NCI-H82 (cell line): ENCODE measurements around the gene ADORA3.

ENCODE experiments used
- DNase-seq: peaks from one replicate; lab custom pipeline; 2025; lab: John Stamatoyannopoulos, UW

ADORA3 gene

GRCh38 chr1:111475701-111476100, 27.7 kb downstream of the ADORA3 start:
- DNase-seq = no peak

- DNase-seq = no peak
Observed at GRCh38 chr1:111474521-111474920, 28.9 kb downstream of the ADORA3 start.

GRCh38 chr1:111474106-111474505, 29.3 kb downstream of the ADORA3 start:
- no peak for DNase-seq

- DNase-seq = no peak
Observed at GRCh38 chr1:111471538-111471937, 31.9 kb downstream of the ADORA3 start.

GRCh38 chr1:111471012-111471411, 32.4 kb downstream of the ADORA3 start:
- DNase-seq = no peak

- DNase-seq = no peak
Observed at GRCh38 chr1:111470596-111470995, 32.8 kb downstream of the ADORA3 start.

GRCh38 chr1:111469539-111469938, 33.9 kb downstream of the ADORA3 start:
- DNase-seq = no peak

GRCh38 chr1:111468717-111469100, 34.7 kb downstream of the ADORA3 start:
- DNase-seq = peak; percentile 91

- DNase-seq = peak; percentile 57
Observed at GRCh38 chr1:111467865-111468716, 35.3 kb downstream of the ADORA3 start.

GRCh38 chr1:111466480-111466879, 37.0 kb downstream of the ADORA3 start:
- no peak for DNase-seq

- no peak for DNase-seq
Observed at GRCh38 chr1:111465754-111466153, 37.7 kb downstream of the ADORA3 start.

- peak; percentile 86 for DNase-seq
Observed at GRCh38 chr1:111463029-111463683, 40.3 kb downstream of the ADORA3 start.

- no peak for DNase-seq
Observed at GRCh38 chr1:111462370-111463028, 40.9 kb downstream of the ADORA3 start.

GRCh38 chr1:111461765-111462164, 41.7 kb downstream of the ADORA3 start:
- DNase-seq = no peak

GRCh38 chr1:111455642-111456031, 47.8 kb downstream of the ADORA3 start:
- no peak for DNase-seq

GRCh38 chr1:111454859-111455641, 48.4 kb downstream of the ADORA3 start:
- no peak for DNase-seq

- no peak for DNase-seq
Observed at GRCh38 chr1:111453706-111454105, 49.7 kb downstream of the ADORA3 start.

GRCh38 chr1:111452581-111452980, 50.9 kb downstream of the ADORA3 start:
- DNase-seq = no peak

GRCh38 chr1:111450185-111450584, 53.2 kb downstream of the ADORA3 start:
- no peak for DNase-seq

- DNase-seq = no peak
Observed at GRCh38 chr1:111449703-111450017, 53.8 kb downstream of the ADORA3 start.
